ENCODE measurements around the gene GALNTL6. TPM values are rescaled to one million over a fixed set of nuclear protein-coding genes. Genes with fewer than 3 reads are reported as not detected.

The GALNTL6 gene
- total RNA-seq, 1 experiment from 2014 or later: not detected

GRCh38 chr4:172869621-172870268, 1056.5 kb downstream of the GALNTL6 start:
- H4K5ac ChIP-seq (ENCODE audit: insufficient read length, low read depth, low read length): no peak overlapping the region
- H3K4me1 Mint-ChIP-seq: peaks cover 24 to 28% of the 10 kb centered on the region in 2 experiments
- DNase-seq: no peak
- H3K27me3 Mint-ChIP-seq (ENCODE audit: low read depth): no peaks in the 10 kb centered on the region
- no peak overlapping the region for H3K4me2 ChIP-seq (ENCODE audit: insufficient read depth, insufficient read length, low read length)
- no peak overlapping the region for H2AFZ ChIP-seq (ENCODE audit: low read length)
- no peak overlapping the region for H4K8ac ChIP-seq (replicated peaks; ENCODE audit: insufficient read length, low read depth, low read length)
- H3K56ac ChIP-seq (ENCODE audit: insufficient read length, low read depth, low read length): no peak overlapping the region
- no peaks in the 10 kb centered on the region for H3K79me2 ChIP-seq (ENCODE audit: insufficient read depth, low read length)
- H3K18ac ChIP-seq (ENCODE audit: insufficient read length, low read depth, low read length): no peak overlapping the region
- no peaks in the 10 kb centered on the region for H3K36me3 Mint-ChIP-seq (ENCODE audit: insufficient read depth in 1 of 3, low read depth in 3 of 3)
- no peaks in the 10 kb centered on the region; the same call in 1 of the 2 replicates for H3K4me1 ChIP-seq (ENCODE audit: insufficient read depth, low read length)
- H2BK120ac ChIP-seq (ENCODE audit: low read depth, low read length, poor library complexity, severe bottlenecking): no peak overlapping the region
- H2BK15ac ChIP-seq (ENCODE audit: low read depth, low read length): no peak overlapping the region
- H3K27ac Mint-ChIP-seq: no peak overlapping the region; a peak in 2 of 7 replicates
- H2AK5ac ChIP-seq (ENCODE audit: insufficient read length, low read length): no peak overlapping the region
- no peak overlapping the region for H3K9ac ChIP-seq (ENCODE audit: extremely low read depth, insufficient read length, low read length)
- H3K27me3 ChIP-seq (ENCODE audit: insufficient read depth, low read length): no peaks in the 10 kb centered on the region
- no peaks in the 10 kb centered on the region for H4K20me1 ChIP-seq (ENCODE audit: control insufficient read depth, insufficient read depth, insufficient read length)
- no peak overlapping the region for H3K27ac ChIP-seq (ENCODE audit: insufficient read length, low read depth, low read length)
- H2BK20ac ChIP-seq (ENCODE audit: low read depth, low read length, poor library complexity, severe bottlenecking): no peak overlapping the region
- H3T11ph ChIP-seq (ENCODE audit: low read length): no peak overlapping the region
- TF ChIP-seq CTCF (conservative IDR thresholded peaks at IDR 0.05): no peak
- no peak overlapping the region for H3K4me3 Mint-ChIP-seq
- H3K23ac ChIP-seq (ENCODE audit: insufficient read length, low read depth, low read length): no peak overlapping the region
- no peak overlapping the region for H4K91ac ChIP-seq (ENCODE audit: insufficient read length, low read depth, low read length)
- no peaks in the 10 kb centered on the region for H3K9me3 ChIP-seq (ENCODE audit: control insufficient read depth, low read depth, low read length)
- no peak overlapping the region for H2BK12ac ChIP-seq (ENCODE audit: insufficient read length, low read depth, low read length)
- no peaks in the 10 kb centered on the region for H3K9me3 Mint-ChIP-seq
- H3K23me2 ChIP-seq (ENCODE audit: insufficient read length, low read depth, low read length, poor library complexity, severe bottlenecking): no peaks in the 10 kb centered on the region
- no peak overlapping the region for H2BK5ac ChIP-seq (ENCODE audit: insufficient read length, low read length)
- no CpG with 5 or more reads among the region's 1 CpG for WGBS (ENCODE audit: extremely low coverage, insufficient read length, low lambda C conversion rate)
- no peaks in the 10 kb centered on the region for H3K79me1 ChIP-seq (ENCODE audit: insufficient read depth, low read depth, low read length, poor library complexity, severe bottlenecking)
- H3K4ac ChIP-seq (ENCODE audit: low read depth, low read length): no peak overlapping the region
- H3K14ac ChIP-seq (ENCODE audit: insufficient read depth, low read length): no peak overlapping the region
